CD4-positive, alpha-beta T cell treated with Interferon gamma for 1 hour (primary cell): Measurements from ENCODE around the gene COIL.
A peak's percentile ranks its signal among the peaks of the same experiment; 100 is the strongest.
"Not testable (repeated sequence)": the region's sequence is repeated elsewhere in the genome, so short reads cannot be mapped to it uniquely, and the experiment has no call there.

ENCODE experiments used
- DNase-seq: peaks from one replicate; pipeline ENCODE4 v3.0.0-alpha.2; 2020

Gene COIL

GRCh38 chr17:56960596-56961538 lies at the start of gene COIL:
TSS of gene COIL (minus strand) at chr17:56961050. CDS start at chr17:56961019, 31 bp downstream.
- peak; percentile 89 for DNase-seq

GRCh38 chr17:57010487-57010886 lies 49.6 kb upstream of the COIL start:
- DNase-seq = no peak

GRCh38 chr17:57009737-57010445 lies 49.0 kb upstream of the COIL start:
- peak; percentile 42 for DNase-seq

GRCh38 chr17:57008958-57009357 lies 48.1 kb upstream of the COIL start:
- DNase-seq = no peak

GRCh38 chr17:57006040-57006439 lies 45.2 kb upstream of the COIL start:
- DNase-seq = no peak

- peak; percentile 15 for DNase-seq
Observed at GRCh38 chr17:57004944-57005579, 44.2 kb upstream of the COIL start.

- no peak for DNase-seq
Observed at GRCh38 chr17:57002904-57003303, 42.1 kb upstream of the COIL start.

- DNase-seq = no peak
Observed at GRCh38 chr17:57001541-57001940, 40.7 kb upstream of the COIL start.

GRCh38 chr17:56997313-56997712 lies 36.5 kb upstream of the COIL start:
- no peak for DNase-seq

GRCh38 chr17:56995766-56996165 lies 34.9 kb upstream of the COIL start:
- no peak for DNase-seq

- DNase-seq = no peak
Observed at GRCh38 chr17:56994009-56994792, 33.4 kb upstream of the COIL start.

- no peak for DNase-seq
Observed at GRCh38 chr17:56992364-56992763, 31.5 kb upstream of the COIL start.

- no peak for DNase-seq
Observed at GRCh38 chr17:56988901-56989572, 28.2 kb upstream of the COIL start.

GRCh38 chr17:56987283-56987834 lies 26.5 kb upstream of the COIL start:
- no peak for DNase-seq

- DNase-seq = peak; percentile 6
Observed at GRCh38 chr17:56985371-56986162, 24.7 kb upstream of the COIL start.

GRCh38 chr17:56983366-56983765 lies 22.5 kb upstream of the COIL start:
- DNase-seq = no peak

GRCh38 chr17:56982312-56982711 lies 21.5 kb upstream of the COIL start:
- DNase-seq = no peak

GRCh38 chr17:56980526-56980925 lies 19.7 kb upstream of the COIL start:
- DNase-seq = not testable (repeated sequence)

- DNase-seq = no peak
Observed at GRCh38 chr17:56979091-56979480, 18.2 kb upstream of the COIL start.

GRCh38 chr17:56978441-56979090 lies 17.7 kb upstream of the COIL start:
- DNase-seq = no peak
